GM12878 (cell line): ENCODE measurements around the gene ATP1A3. TPM values are rescaled to one million over a fixed set of nuclear protein-coding genes. Genes with fewer than 3 reads are reported as not detected.

ENCODE experiments used
- ATAC-seq: fragments of 200-7000 bp; cut with Tn5 transposase; 3 replicates; pipeline ENCODE4 v1.9.1; 2020; ENCODE audit warnings: mild to moderate bottlenecking, moderate library complexity
- BruUV-seq: library from RNA; stranded (reverse); fragments of 400-500 nt; replicated peaks from 2 replicates; lab custom pipeline; 2021; lab: Mats Ljungman, UMichigan
- CTCF ChIA-PET: fragments of 300-600 bp; sonication (Branson Sonifier 250); formaldehyde crosslinking; extraction: SDS; loops from one replicate; lab custom pipeline; 2021; ENCODE audit warnings: inconsistent platforms; lab: Yijun Ruan, JAX
- POLR2A ChIA-PET: fragments of 350-600 bp; formaldehyde crosslinking; extraction: SDS; loops from one replicate; lab custom pipeline; 2021; ENCODE audit warnings: inconsistent platforms; lab: Charles Lee
- RAD21 ChIA-PET: fragments of 300-600 bp; sonication (Branson Sonifier 250); formaldehyde crosslinking; loops from one replicate; lab custom pipeline; 2023; ENCODE audit warnings: antibody characterized with exemption; ENCODE audit not compliant: unreplicated experiment; lab: Charles Lee
- SMC1A ChIA-PET: fragments of 300-600 bp; sonication (Branson Sonifier 250); formaldehyde crosslinking; loops from one replicate; lab custom pipeline; 2023; ENCODE audit not compliant: unreplicated experiment, uncharacterized antibody; lab: Charles Lee
- DNase-seq: peaks from one replicate; pipeline ENCODE4 v3.0.0-alpha.2; 2011; ENCODE audit warnings: low read depth, low spot score
- FAIRE-seq: peaks from 3 replicates; lab custom pipeline; 2011; peaks lifted over from hg19 to GRCh38; lab: Jason Lieb, UNC
- H2AFZ ChIP-seq: 2 replicates; pipeline ENCODE4 v1.6.0; 2011; ENCODE audit warnings: low read depth, low read length, control low read depth; ENCODE audit not compliant: control insufficient read depth
- H3K27ac ChIP-seq: 2 replicates; pipeline ENCODE4 v1.5.1; 2011; ENCODE audit warnings: control low read depth; ENCODE audit not compliant: control insufficient read depth, insufficient read depth
- H3K27me3 ChIP-seq, 2 experiments: replicated peaks in 1 of 2; 2 replicates each; pipeline versions ENCODE4 v1.6.0 to v1.6.1; 2011; ENCODE audit warnings: low read length in 1 of 2; ENCODE audit not compliant: control insufficient read depth in 2 of 2, insufficient read depth in 2 of 2
- H3K36me3 ChIP-seq, 2 experiments: 2 replicates each; pipeline ENCODE4 v1.5.1; 2011; ENCODE audit warnings: low read length in 1 of 2; ENCODE audit not compliant: control insufficient read depth in 2 of 2, insufficient read depth in 2 of 2
- H3K4me1 ChIP-seq: 2 replicates; pipeline ENCODE4 v1.6.1; 2011; ENCODE audit warnings: mild to moderate bottlenecking, low read length, moderate library complexity, mixed read lengths; ENCODE audit not compliant: control insufficient read depth, insufficient read depth
- H3K4me2 ChIP-seq: 2 replicates; pipeline ENCODE4 v1.6.0; 2011; ENCODE audit warnings: control low read depth; ENCODE audit not compliant: control insufficient read depth, insufficient read depth
- H3K4me3 ChIP-seq: fragments of 200-600 bp; sonication (generic); 2 replicates; pipeline ENCODE4 v1.5.1; 2016
- H3K79me2 ChIP-seq: 2 replicates; pipeline ENCODE4 v1.6.0; 2011; ENCODE audit warnings: low read length; ENCODE audit not compliant: control insufficient read depth, insufficient read depth
- H3K9ac ChIP-seq: 2 replicates; pipeline ENCODE4 v1.8.0; 2011; ENCODE audit warnings: low read length, control low read depth, mixed read lengths; ENCODE audit not compliant: control insufficient read depth, insufficient read depth
- H3K9me3 ChIP-seq: replicated peaks from 3 replicates; pipeline ENCODE4 v1.5.1; 2011; ENCODE audit warnings: mild to moderate bottlenecking, low read length; ENCODE audit not compliant: control insufficient read depth, insufficient read depth
- H4K20me1 ChIP-seq: 2 replicates; pipeline ENCODE4 v1.6.0; 2011; ENCODE audit not compliant: control insufficient read depth, insufficient read depth
- EED ChIP-seq: sonication (generic); IDR thresholded peaks from 2 replicates; pipeline ENCODE4 v1.6.1; 2016; ENCODE audit warnings: antibody characterized with exemption, low read depth
- HCFC1 ChIP-seq: fragments of 150-350 bp; IDR thresholded peaks from 2 replicates; pipeline ENCODE4 v1.6.1; 2014; ENCODE audit warnings: low read length
- KAT2A ChIP-seq: conservative IDR thresholded peaks from 2 replicates; pipeline ENCODE4 v1.6.1; 2011; ENCODE audit warnings: low read depth, low read length; ENCODE audit not compliant: control insufficient read depth
- NFXL1 ChIP-seq: fragments of 450-650 bp; IDR thresholded peaks from 2 replicates; pipeline ENCODE4 v1.6.1; 2017; ENCODE audit warnings: antibody characterized with exemption, mild to moderate bottlenecking, borderline replicate concordance
- NR2F1 ChIP-seq: fragments of 450-650 bp; conservative IDR thresholded peaks from 2 replicates; pipeline ENCODE4 v1.6.1; 2017; ENCODE audit warnings: mild to moderate bottlenecking
- PRDM15 ChIP-seq: fragments of 450-650 bp; formaldehyde crosslinking; IDR thresholded peaks from 2 replicates; pipeline ENCODE4 v1.4.0; 2020; ENCODE audit warnings: mild to moderate bottlenecking, moderate library complexity
- TCF3 ChIP-seq: IDR thresholded peaks from 2 replicates; pipeline ENCODE4 v1.6.1; 2012; ENCODE audit warnings: low read depth, mild to moderate bottlenecking, low read length, borderline replicate concordance; ENCODE audit not compliant: insufficient read depth
- WGBS: methylation state at CpG from one replicate; pipeline ENCODE4 v1.1.6; 2016; ENCODE audit warnings: low lambda C conversion rate; ENCODE audit not compliant: insufficient replicate concordance, insufficient coverage; ENCODE audit errors: missing lambda C conversion rate; 5-methylcytosine and 5-hydroxymethylcytosine counted together
- in situ Hi-C: fragments of 300-500 bp; cut with MboI; formaldehyde crosslinking; loops from 9 replicates; pipeline ENCODE4 v1.14.3; 2018; ENCODE audit warnings: mixed read lengths
- intact Hi-C: fragments of 100-400 bp; cut with micrococcal nuclease; formaldehyde crosslinking; loops from one replicate; pipeline ENCODE4 v1.14.2; 2022; ENCODE audit not compliant: unreplicated experiment
- polyA plus RNA-seq, 11 experiments: library from polyadenylated mRNA; depleted of rRNA in 4 of 11; unstranded in 6 of 11; stranded (reverse) in 5 of 11; fragments of >200 nt; fragmentation: Nextera tagmentation in 4 of 11; fragmentation: Illumina TruSeq in 1 of 11; extraction: Ambion mirVana in 4 of 11; extraction: Trizol in 1 of 11; gene quantifications; 1 replicate in 1 of 11; 2 replicates in 10 of 11; pipeline versions ENCODE4 v1.2.1 to v1.2.3, GENCODE V29; 2011 to 2016; ENCODE audit warnings: inconsistent platforms in 2 of 11, missing spikeins in 2 of 11, low read depth in 1 of 11
- total RNA-seq, 4 experiments: library from RNA; depleted of rRNA in 3 of 4; stranded (reverse); fragments of >200 nt in 3 of 4; fragmentation: Illumina TruSeq in 1 of 4; extraction: Trizol in 1 of 4; gene quantifications; 2 replicates each; pipeline versions ENCODE4 v1.2.1 to v1.2.3, GENCODE V29; 2013 to 2021
- TF ChIP-seq, protein P1 (sequence below): IDR thresholded peaks from 2 replicates; pipeline ENCODE4 v1.6.1; 2011; ENCODE audit warnings: low read depth, low read length, improper control_type of control experiment, borderline replicate concordance

The ATP1A3 gene
- total and polyA plus RNA-seq, 10 of the 15 experiments (the other 5 are each of a cell fraction or from before 2014, with no cell fraction given) = 0.17 to 0.86 (median 0.32) TPM; not detected in 2

- DNase-seq (no peak), FAIRE-seq (no peak), ATAC-seq (no peak)
- ChIA-PET RAD21 (no interaction called here), CTCF (interaction anchor here (1.1 kb wide), 1 partner anchor 26 kb away, joined by 3 read pairs; no protein-coding TSS in a partner anchor), SMC1A (no interaction called here), POLR2A (no interaction called here)
- in situ Hi-C loops = no loop called here
- H3K27me3 ChIP-seq = peaks cover 0 to 2% of the 10 kb centered on the region in 2 experiments; a peak in 2 of 4 replicates
- 8% methylated on average over 5 of the region's 5 CpGs for WGBS
- intact Hi-C loops = no loop called here
- no TSS peak for BruUV-seq
- no peaks in the 10 kb centered on the region for H3K4me1 ChIP-seq
- no peak overlapping the region for H3K9ac ChIP-seq
- H2AFZ ChIP-seq = no peak overlapping the region
- H3K36me3 ChIP-seq = no peaks in the 10 kb centered on the region
- no peak overlapping the region for H3K4me2 ChIP-seq
- H3K79me2 ChIP-seq = no peaks in the 10 kb centered on the region
- TF ChIP-seq TCF3 = no peak
- H3K9me3 ChIP-seq = no peaks in the 10 kb centered on the region
- H4K20me1 ChIP-seq = no peaks in the 10 kb centered on the region
- H3K4me3 ChIP-seq = no peak overlapping the region
- H3K27ac ChIP-seq = no peak overlapping the region
Observed at GRCh38 chr19:42022616-42023015, 28.6 kb upstream of the ATP1A3 start.

- CTCF ChIA-PET = interaction anchor here (1.4 kb wide), 1 partner anchor 21 kb away, joined by 3 read pairs; no protein-coding TSS in a partner anchor
- RAD21 ChIA-PET = no interaction called here
- SMC1A ChIA-PET = no interaction called here
- Histone ChIP-seq H3K36me3 (no peaks in the 10 kb centered on the region), H2AFZ (no peak overlapping the region), H3K9me3 (no peaks in the 10 kb centered on the region), H4K20me1 (no peaks in the 10 kb centered on the region), H3K4me2 (no peak overlapping the region), H3K79me2 (no peaks in the 10 kb centered on the region), H3K9ac (no peak overlapping the region), H3K4me3 (no peak overlapping the region), H3K27me3 (peaks cover 0 to 2% of the 10 kb centered on the region in 2 experiments; a peak in 2 of 4 replicates), H3K27ac (no peak overlapping the region), H3K4me1 (no peaks in the 10 kb centered on the region)
- no peak for DNase-seq
- intact Hi-C loops (no loop called here), in situ Hi-C loops (no loop called here)
- POLR2A ChIA-PET = no interaction called here
- ATAC-seq = no peak
- WGBS = 40% methylated on average over 15 of the region's 15 CpGs
- no peak for FAIRE-seq
- TF ChIP-seq, protein P1, sequence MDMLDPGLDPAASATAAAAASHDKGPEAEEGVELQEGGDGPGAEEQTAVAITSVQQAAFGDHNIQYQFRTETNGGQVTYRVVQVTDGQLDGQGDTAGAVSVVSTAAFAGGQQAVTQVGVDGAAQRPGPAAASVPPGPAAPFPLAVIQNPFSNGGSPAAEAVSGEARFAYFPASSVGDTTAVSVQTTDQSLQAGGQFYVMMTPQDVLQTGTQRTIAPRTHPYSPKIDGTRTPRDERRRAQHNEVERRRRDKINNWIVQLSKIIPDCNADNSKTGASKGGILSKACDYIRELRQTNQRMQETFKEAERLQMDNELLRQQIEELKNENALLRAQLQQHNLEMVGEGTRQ = no peak
- TF ChIP-seq PRDM15 (CRISPR knock-in tag) = no peak
- no peak for TF ChIP-seq HCFC1
- no peak for TF ChIP-seq NR2F1
- no peak for TF ChIP-seq EED
- TF ChIP-seq NFXL1 = no peak
- no peak for TF ChIP-seq KAT2A
- BruUV-seq = no TSS peak
Observed at GRCh38 chr19:42021185-42021584, 27.2 kb upstream of the ATP1A3 start.
